ENCODE data around the gene PPP4R4.

DNA sequence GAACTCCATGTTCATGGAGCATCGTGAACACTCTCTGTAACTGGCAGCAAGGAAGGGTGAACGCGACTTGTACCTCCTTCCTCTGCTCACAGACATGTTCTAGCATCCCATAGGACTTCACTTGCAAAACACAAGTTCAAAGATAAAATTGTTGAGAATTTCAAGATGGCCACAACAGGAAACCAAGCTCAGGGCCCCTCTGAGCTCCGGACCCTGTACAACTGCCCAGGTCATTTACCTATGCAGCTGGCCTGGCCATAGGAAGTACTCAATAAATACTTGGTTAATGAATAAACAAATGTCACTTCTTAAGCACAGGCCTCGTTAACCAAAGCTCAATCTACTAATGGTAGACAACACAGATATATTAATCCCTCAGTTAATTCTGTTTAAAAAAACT is 11.7 kb upstream of the PPP4R4 start:
- no peak for TF ChIP-seq POLR2AphosphoS5 (IDR thresholded peaks at IDR 0.05)
- TF ChIP-seq, protein P1, sequence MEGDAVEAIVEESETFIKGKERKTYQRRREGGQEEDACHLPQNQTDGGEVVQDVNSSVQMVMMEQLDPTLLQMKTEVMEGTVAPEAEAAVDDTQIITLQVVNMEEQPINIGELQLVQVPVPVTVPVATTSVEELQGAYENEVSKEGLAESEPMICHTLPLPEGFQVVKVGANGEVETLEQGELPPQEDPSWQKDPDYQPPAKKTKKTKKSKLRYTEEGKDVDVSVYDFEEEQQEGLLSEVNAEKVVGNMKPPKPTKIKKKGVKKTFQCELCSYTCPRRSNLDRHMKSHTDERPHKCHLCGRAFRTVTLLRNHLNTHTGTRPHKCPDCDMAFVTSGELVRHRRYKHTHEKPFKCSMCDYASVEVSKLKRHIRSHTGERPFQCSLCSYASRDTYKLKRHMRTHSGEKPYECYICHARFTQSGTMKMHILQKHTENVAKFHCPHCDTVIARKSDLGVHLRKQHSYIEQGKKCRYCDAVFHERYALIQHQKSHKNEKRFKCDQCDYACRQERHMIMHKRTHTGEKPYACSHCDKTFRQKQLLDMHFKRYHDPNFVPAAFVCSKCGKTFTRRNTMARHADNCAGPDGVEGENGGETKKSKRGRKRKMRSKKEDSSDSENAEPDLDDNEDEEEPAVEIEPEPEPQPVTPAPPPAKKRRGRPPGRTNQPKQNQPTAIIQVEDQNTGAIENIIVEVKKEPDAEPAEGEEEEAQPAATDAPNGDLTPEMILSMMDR (IDR thresholded peaks at IDR 0.05) = no peak
- TF ChIP-seq POLR2A (IDR thresholded peaks at IDR 0.05) = no peak

All from upper lobe of left lung (tissue), 4 donors.